ENCODE data around the gene CLOCK. TPM values are rescaled to one million over a fixed set of nuclear protein-coding genes. Genes with fewer than 3 reads are reported as not detected.
A peak's percentile ranks its signal among the peaks of the same experiment; 100 is the strongest.

The CLOCK gene
- total and polyA plus RNA-seq, 12 donors = 6.9 to 37.0 (median 27.9) TPM

- 94 to 100% (median 99%) methylated on average over 1 of the region's 1 CpG for WGBS, 4 donors
- intact Hi-C loops (cut with DNase I) = no loop called here
- Histone ChIP-seq H3K27me3 (no peaks in the 10 kb centered on the region), H3K4me3 (no peak overlapping the region), H3K4me1 (replicated peaks in 1 of 2) (no peaks in the 10 kb centered on the region), H3K27ac (no peak overlapping the region), H3K9me3 (replicated peaks in 1 of 3) (no peaks in the 10 kb centered on the region), H3K36me3 (replicated peaks in 1 of 2) (no peaks in the 10 kb centered on the region)
- DNase-seq = no peak
- TF ChIP-seq POLR2A (IDR thresholded peaks at IDR 0.05) (no peak), CTCF (IDR thresholded peaks at IDR 0.05) (no peak)
Measured at GRCh38 chr4:55512077-55512476, 34.6 kb downstream of the CLOCK start.

GRCh38 chr4:55510685-55511084 lies 36.0 kb downstream of the CLOCK start:
- no peaks in the 10 kb centered on the region for H3K9me3 ChIP-seq (replicated peaks in 1 of 3)
- intact Hi-C loops (cut with DNase I) = no loop called here
- no peak for TF ChIP-seq CTCF (IDR thresholded peaks at IDR 0.05)
- TF ChIP-seq POLR2A (IDR thresholded peaks at IDR 0.05) = no peak
- no peaks in the 10 kb centered on the region for H3K4me1 ChIP-seq (replicated peaks in 1 of 2)
- H3K36me3 ChIP-seq (replicated peaks in 1 of 2) = no peaks in the 10 kb centered on the region
- DNase-seq = no peak
- H3K27me3 ChIP-seq = no peaks in the 10 kb centered on the region
- no peak overlapping the region for H3K4me3 ChIP-seq
- H3K27ac ChIP-seq = no peak overlapping the region

GRCh38 chr4:55509266-55509665 lies 37.4 kb downstream of the CLOCK start:
- no peaks in the 10 kb centered on the region for H3K9me3 ChIP-seq (replicated peaks in 1 of 3)
- H3K27me3 ChIP-seq = no peaks in the 10 kb centered on the region
- no peak overlapping the region for H3K4me3 ChIP-seq
- 53 to 85% (median 68%) methylated on average over 3 of the region's 3 CpGs for WGBS, 4 donors
- no peaks in the 10 kb centered on the region for H3K4me1 ChIP-seq (replicated peaks in 1 of 2)
- H3K36me3 ChIP-seq (replicated peaks in 1 of 2) = no peaks in the 10 kb centered on the region
- DNase-seq = no peak
- TF ChIP-seq POLR2A (IDR thresholded peaks at IDR 0.05) (no peak), CTCF (IDR thresholded peaks at IDR 0.05) (no peak)
- no peak overlapping the region for H3K27ac ChIP-seq
- intact Hi-C loops (cut with DNase I) = no loop called here

- DNase-seq = peak in 1 of 7 donors; percentile 6
- Histone ChIP-seq H3K27ac (no peak overlapping the region), H3K9me3 (replicated peaks in 1 of 3) (no peaks in the 10 kb centered on the region), H3K4me1 (replicated peaks in 1 of 2) (peaks cover 0 to 7% of the 10 kb centered on the region in 2 donors), H3K27me3 (no peaks in the 10 kb centered on the region), H3K36me3 (replicated peaks in 1 of 2) (no peaks in the 10 kb centered on the region), H3K4me3 (no peak overlapping the region)
- intact Hi-C loops (cut with DNase I) = no loop called here
- no peak for TF ChIP-seq POLR2A (IDR thresholded peaks at IDR 0.05)
- TF ChIP-seq CTCF (IDR thresholded peaks at IDR 0.05) = no peak
- 93 to 96% (median 94%) methylated on average over 1 of the region's 1 CpG for WGBS, 4 donors
Measured at GRCh38 chr4:55507612-55508011, 39.1 kb downstream of the CLOCK start.

Measured in adrenal gland (tissue), 12 donors.